H1 (cell line): ENCODE measurements around the gene RGS9. TPM values are rescaled to one million over a fixed set of nuclear protein-coding genes. Genes with fewer than 3 reads are reported as not detected.
A peak's percentile ranks its signal among the peaks of the same experiment; 100 is the strongest.

Experiments used
- ASH2L ChIP-seq: fragments of 200-600, 300-600 bp; sonication (generic); IDR thresholded peaks from one replicate; pipeline ENCODE4 v1.7.1; 2017; ENCODE audit warnings: low read length
- BRCA1 ChIP-seq: IDR thresholded peaks from 2 replicates; pipeline ENCODE4 v1.6.1; 2012; ENCODE audit warnings: low read depth, low read length, improper control_type of control experiment
- CREB1 ChIP-seq: IDR thresholded peaks from 2 replicates; pipeline ENCODE4 v1.6.1; 2012; ENCODE audit warnings: inconsistent platforms
- CTBP2 ChIP-seq: IDR thresholded peaks from 2 replicates; pipeline ENCODE4 v1.7.0; 2011; ENCODE audit warnings: borderline replicate concordance, mild to moderate bottlenecking, moderate library complexity, mixed read lengths, low read length; ENCODE audit not compliant: insufficient read depth, insufficient read length
- EGR1 ChIP-seq: IDR thresholded peaks from 2 replicates; pipeline ENCODE4 v1.6.1; 2011; ENCODE audit warnings: low read depth, low read length, borderline replicate concordance
- FOSL1 ChIP-seq: IDR thresholded peaks from 2 replicates; pipeline ENCODE4 v1.6.1; 2011; ENCODE audit warnings: mild to moderate bottlenecking, low read depth, low read length, moderate library complexity; ENCODE audit not compliant: insufficient read depth
- GTF2F1 ChIP-seq: IDR thresholded peaks from 2 replicates; pipeline ENCODE4 v1.6.1; 2012; ENCODE audit warnings: low read depth, low read length, improper control_type of control experiment, borderline replicate concordance
- HDAC2 ChIP-seq, 2 experiments: fragments of 300-600 bp in 1 of 2; sonication (generic) in 1 of 2; IDR thresholded peaks; 2 replicates each; pipeline ENCODE4 v1.6.1; 2011 to 2012; ENCODE audit warnings: low read depth in 2 of 2, low read length in 2 of 2, mild to moderate bottlenecking in 2 of 2, moderate library complexity in 2 of 2, borderline replicate concordance in 1 of 2, inconsistent platforms in 1 of 2
- PHF8 ChIP-seq: fragments of 200-600 bp; sonication (generic); conservative IDR thresholded peaks from 2 replicates; pipeline ENCODE4 v1.7.1; 2012; ENCODE audit warnings: low read depth, mild to moderate bottlenecking, inconsistent platforms, low read length, moderate library complexity
- POLR2A ChIP-seq, 2 experiments: IDR thresholded peaks; 1 replicate in 1 of 2; 2 replicates in 1 of 2; pipeline ENCODE4 v1.6.1; 2011; ENCODE audit warnings: low read depth in 2 of 2, low read length in 2 of 2, mild to moderate bottlenecking in 2 of 2; ENCODE audit errors: control extremely low read depth in 1 of 2
- RAD21 ChIP-seq, 2 experiments: IDR thresholded peaks in 1 of 2; conservative IDR thresholded peaks in 1 of 2; 2 replicates each; pipeline ENCODE4 v1.6.1; 2011; ENCODE audit warnings: low read depth in 2 of 2, low read length in 2 of 2, improper control_type of control experiment in 1 of 2, inconsistent platforms in 1 of 2, mild to moderate bottlenecking in 1 of 2, moderate library complexity in 1 of 2
- RFX5 ChIP-seq: IDR thresholded peaks from 2 replicates; pipeline ENCODE4 v1.6.1; 2011; ENCODE audit warnings: low read depth, low read length, improper control_type of control experiment, borderline replicate concordance
- RXRA ChIP-seq: IDR thresholded peaks from 2 replicates; pipeline ENCODE4 v1.6.1; 2011; ENCODE audit warnings: low read depth, mild to moderate bottlenecking, low read length, moderate library complexity; ENCODE audit not compliant: insufficient read depth
- SAP30 ChIP-seq: fragments of 300-600 bp; sonication (generic); IDR thresholded peaks from 2 replicates; pipeline ENCODE4 v1.7.1; 2012; ENCODE audit warnings: low read length, moderate library complexity, mild to moderate bottlenecking, inconsistent platforms; ENCODE audit not compliant: insufficient read depth, insufficient replicate concordance
- SIX5 ChIP-seq: IDR thresholded peaks from 2 replicates; pipeline ENCODE4 v1.6.1; 2011; ENCODE audit warnings: mild to moderate bottlenecking, low read depth, low read length
- SP2 ChIP-seq: IDR thresholded peaks from 2 replicates; pipeline ENCODE4 v1.6.1; 2012; ENCODE audit warnings: mild to moderate bottlenecking, low read length, inconsistent platforms
- SRF ChIP-seq: IDR thresholded peaks from 2 replicates; pipeline ENCODE4 v1.6.1; 2011; ENCODE audit warnings: mild to moderate bottlenecking, low read depth, low read length, moderate library complexity
- TAF7 ChIP-seq: optimal IDR thresholded peaks from 2 replicates; pipeline ENCODE3; 2011; ENCODE audit warnings: low read depth, mild to moderate bottlenecking, inconsistent platforms, low read length, moderate library complexity, borderline replicate concordance
- TCF12 ChIP-seq: IDR thresholded peaks from 2 replicates; pipeline ENCODE4 v1.6.1; 2011; ENCODE audit warnings: low read depth, mild to moderate bottlenecking, low read length
- TEAD4 ChIP-seq: IDR thresholded peaks from 2 replicates; pipeline ENCODE4 v1.6.1; 2012; ENCODE audit warnings: low read depth, low read length, inconsistent platforms, mixed read lengths
- polyA plus RNA-seq, 7 experiments: library from polyadenylated mRNA; depleted of rRNA in 3 of 7; stranded (reverse) in 5 of 7; unstranded in 2 of 7; fragments of >200 nt in 5 of 7; fragments of 200-250 nt in 2 of 7; gene quantifications; 1 replicate in 5 of 7; 2 replicates in 1 of 7; 4 replicates in 1 of 7; pipeline versions ENCODE4 v1.2.1 to v1.2.3, GENCODE V29; 2011 to 2013; ENCODE audit warnings: missing spikeins in 2 of 7, mixed read lengths in 2 of 7
- total RNA-seq: library from RNA; stranded (reverse); fragmentation: NEBNext Ultra II Directional; extraction: Animal tissue kit (Norgen Biotek cat#: 25700); gene quantifications from 2 replicates; pipeline ENCODE4 v1.2.1, GENCODE V29; 2021
- TF ChIP-seq, protein P1 (sequence below): IDR thresholded peaks from 2 replicates; pipeline ENCODE4 v1.6.1; 2012; ENCODE audit warnings: low read length, inconsistent platforms
- TF ChIP-seq, protein P2 (sequence below), 3 experiments: IDR thresholded peaks; 1 replicate in 2 of 3; 2 replicates in 1 of 3; pipeline versions ENCODE4 v1.5.1 to v1.6.1; 2011; ENCODE audit warnings: low read length in 3 of 3, mild to moderate bottlenecking in 3 of 3, inconsistent platforms in 2 of 3, low read depth in 1 of 3, moderate library complexity in 1 of 3; ENCODE audit not compliant: insufficient read depth in 1 of 3; ENCODE audit errors: control extremely low read depth in 1 of 3

RGS9 gene
- total and polyA plus RNA-seq, 2 of the 8 experiments (the other 6 are each of a cell fraction or from before 2014, with no cell fraction given): 8.9 to 20.5 TPM

DNA sequence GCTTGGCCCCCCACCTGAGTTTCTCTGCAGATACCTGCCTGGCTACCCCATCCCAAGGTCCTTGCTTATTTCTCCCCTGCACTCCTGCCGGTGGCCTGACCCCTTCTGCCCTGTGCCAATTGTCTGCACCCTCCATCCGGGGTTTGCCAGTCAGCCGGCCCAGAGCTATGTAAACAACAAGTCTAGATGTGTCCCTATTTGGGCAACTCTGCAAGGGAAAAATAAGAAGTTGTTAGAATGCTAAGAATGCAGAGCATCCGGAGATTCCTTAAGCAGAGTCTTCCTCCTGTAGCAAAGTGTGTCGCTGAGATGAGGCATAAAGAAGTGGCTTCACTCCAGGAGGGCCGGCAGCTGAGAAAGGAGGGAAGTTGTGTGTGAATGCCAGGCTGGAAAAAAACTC, 46.6 kb downstream of the RGS9 start (continued):
- TF ChIP-seq PHF8 (no peak), RFX5 (no peak), SRF (peak; percentile 99), EGR1 (no peak), FOSL1 (no peak), HDAC2 (IDR thresholded peaks at IDR 0.05; ENCODE audit: borderline replicate concordance in 1 of 2, low read depth in 2 of 2, low read length in 2 of 2) (0 out of 4 replicates have a peak, but pooled peaks of 1 of the 2 experiments have one; percentile 54), RAD21 (IDR thresholded peaks at IDR 0.05 in 1 of 2, conservative IDR thresholded peaks at IDR 0.05 in 1 of 2; ENCODE audit: low read depth in 2 of 2, low read length in 2 of 2) (no peak), TAF7 (peak; percentile 91), RXRA (no peak), CTBP2 (peak; percentile 91), TEAD4 (peak; percentile 99), GTF2F1 (no peak), SAP30 (no peak), SP2 (no peak), ASH2L (peak; percentile 62), CREB1 (peak; percentile 81), POLR2A (IDR thresholded peaks at IDR 0.05; ENCODE audit: control extremely low read depth in 1 of 2, low read depth in 2 of 2, low read length in 2 of 2) (peak; percentile 69 to 84), TCF12 (no peak), SIX5 (no peak), BRCA1 (no peak)
- TF ChIP-seq, protein P1, sequence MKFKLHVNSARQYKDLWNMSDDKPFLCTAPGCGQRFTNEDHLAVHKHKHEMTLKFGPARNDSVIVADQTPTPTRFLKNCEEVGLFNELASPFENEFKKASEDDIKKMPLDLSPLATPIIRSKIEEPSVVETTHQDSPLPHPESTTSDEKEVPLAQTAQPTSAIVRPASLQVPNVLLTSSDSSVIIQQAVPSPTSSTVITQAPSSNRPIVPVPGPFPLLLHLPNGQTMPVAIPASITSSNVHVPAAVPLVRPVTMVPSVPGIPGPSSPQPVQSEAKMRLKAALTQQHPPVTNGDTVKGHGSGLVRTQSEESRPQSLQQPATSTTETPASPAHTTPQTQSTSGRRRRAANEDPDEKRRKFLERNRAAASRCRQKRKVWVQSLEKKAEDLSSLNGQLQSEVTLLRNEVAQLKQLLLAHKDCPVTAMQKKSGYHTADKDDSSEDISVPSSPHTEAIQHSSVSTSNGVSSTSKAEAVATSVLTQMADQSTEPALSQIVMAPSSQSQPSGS: no peak
- TF ChIP-seq, protein P2, sequence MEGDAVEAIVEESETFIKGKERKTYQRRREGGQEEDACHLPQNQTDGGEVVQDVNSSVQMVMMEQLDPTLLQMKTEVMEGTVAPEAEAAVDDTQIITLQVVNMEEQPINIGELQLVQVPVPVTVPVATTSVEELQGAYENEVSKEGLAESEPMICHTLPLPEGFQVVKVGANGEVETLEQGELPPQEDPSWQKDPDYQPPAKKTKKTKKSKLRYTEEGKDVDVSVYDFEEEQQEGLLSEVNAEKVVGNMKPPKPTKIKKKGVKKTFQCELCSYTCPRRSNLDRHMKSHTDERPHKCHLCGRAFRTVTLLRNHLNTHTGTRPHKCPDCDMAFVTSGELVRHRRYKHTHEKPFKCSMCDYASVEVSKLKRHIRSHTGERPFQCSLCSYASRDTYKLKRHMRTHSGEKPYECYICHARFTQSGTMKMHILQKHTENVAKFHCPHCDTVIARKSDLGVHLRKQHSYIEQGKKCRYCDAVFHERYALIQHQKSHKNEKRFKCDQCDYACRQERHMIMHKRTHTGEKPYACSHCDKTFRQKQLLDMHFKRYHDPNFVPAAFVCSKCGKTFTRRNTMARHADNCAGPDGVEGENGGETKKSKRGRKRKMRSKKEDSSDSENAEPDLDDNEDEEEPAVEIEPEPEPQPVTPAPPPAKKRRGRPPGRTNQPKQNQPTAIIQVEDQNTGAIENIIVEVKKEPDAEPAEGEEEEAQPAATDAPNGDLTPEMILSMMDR (IDR thresholded peaks at IDR 0.05; ENCODE audit: control extremely low read depth in 1 of 3, insufficient read depth in 1 of 3, low read depth in 1 of 3, low read length in 3 of 3): no peak
